SK-N-SH (cell line): ENCODE results near the gene ZNF639.

ENCODE experiments used
- EZH2phosphoT487 ChIP-seq: fragments of 200-600 bp; sonication (generic); IDR thresholded peaks from 2 replicates; pipeline ENCODE4 v1.6.1; 2017; ENCODE audit warnings: low read depth, mixed run types, mild to moderate bottlenecking, antibody characterized with exemption, moderate library complexity, borderline replicate concordance
- JUND ChIP-seq: IDR thresholded peaks from 2 replicates; pipeline ENCODE4 v1.4.0; 2012
- MEF2A ChIP-seq: IDR thresholded peaks from 2 replicates; pipeline ENCODE4 v1.4.0; 2012; ENCODE audit warnings: low read depth, borderline replicate concordance
- MXI1 ChIP-seq: IDR thresholded peaks from 2 replicates; pipeline ENCODE4 v1.6.1; 2012; ENCODE audit warnings: mild to moderate bottlenecking, low read depth, low read length, improper control_type of control experiment
- POLR2AphosphoS5 ChIP-seq: IDR thresholded peaks from 2 replicates; pipeline ENCODE4 v1.6.1; 2012; ENCODE audit warnings: low read depth, low read length
- RAD21 ChIP-seq: IDR thresholded peaks from 2 replicates; pipeline ENCODE4 v1.6.1; 2012; ENCODE audit warnings: mild to moderate bottlenecking, low read length
- SIN3A ChIP-seq: IDR thresholded peaks from 2 replicates; pipeline ENCODE4 v1.6.1; 2012; ENCODE audit warnings: low read depth, mild to moderate bottlenecking, low read length, moderate library complexity, borderline replicate concordance
- TF ChIP-seq, protein P1 (sequence below): fragments of 200-600 bp; sonication (generic); IDR thresholded peaks from 2 replicates; pipeline ENCODE4 v1.6.1; 2017; ENCODE audit warnings: antibody characterized with exemption, mild to moderate bottlenecking, moderate library complexity

- TF ChIP-seq RAD21: no peak
- no peak for TF ChIP-seq MXI1
- TF ChIP-seq, protein P1, sequence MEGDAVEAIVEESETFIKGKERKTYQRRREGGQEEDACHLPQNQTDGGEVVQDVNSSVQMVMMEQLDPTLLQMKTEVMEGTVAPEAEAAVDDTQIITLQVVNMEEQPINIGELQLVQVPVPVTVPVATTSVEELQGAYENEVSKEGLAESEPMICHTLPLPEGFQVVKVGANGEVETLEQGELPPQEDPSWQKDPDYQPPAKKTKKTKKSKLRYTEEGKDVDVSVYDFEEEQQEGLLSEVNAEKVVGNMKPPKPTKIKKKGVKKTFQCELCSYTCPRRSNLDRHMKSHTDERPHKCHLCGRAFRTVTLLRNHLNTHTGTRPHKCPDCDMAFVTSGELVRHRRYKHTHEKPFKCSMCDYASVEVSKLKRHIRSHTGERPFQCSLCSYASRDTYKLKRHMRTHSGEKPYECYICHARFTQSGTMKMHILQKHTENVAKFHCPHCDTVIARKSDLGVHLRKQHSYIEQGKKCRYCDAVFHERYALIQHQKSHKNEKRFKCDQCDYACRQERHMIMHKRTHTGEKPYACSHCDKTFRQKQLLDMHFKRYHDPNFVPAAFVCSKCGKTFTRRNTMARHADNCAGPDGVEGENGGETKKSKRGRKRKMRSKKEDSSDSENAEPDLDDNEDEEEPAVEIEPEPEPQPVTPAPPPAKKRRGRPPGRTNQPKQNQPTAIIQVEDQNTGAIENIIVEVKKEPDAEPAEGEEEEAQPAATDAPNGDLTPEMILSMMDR: no peak
- no peak for TF ChIP-seq MEF2A
- no peak for TF ChIP-seq POLR2AphosphoS5
- TF ChIP-seq EZH2phosphoT487: no peak
- no peak for TF ChIP-seq SIN3A
- no peak for TF ChIP-seq JUND
Measured at GRCh38 chr3:179278932-179279693, 43.7 kb upstream of the ZNF639 start.
